AG09319 (cell line): ENCODE measurements around the gene PKN1.

ENCODE experiments used
- DNase-seq: peaks from one replicate; pipeline ENCODE4 v3.0.0-alpha.2; 2010; ENCODE audit warnings: low read depth; ENCODE audit errors: extremely low read depth
- TF ChIP-seq, protein P1 (sequence below): IDR thresholded peaks from 2 replicates; pipeline ENCODE4 v1.5.1; 2011; ENCODE audit warnings: low read depth, mild to moderate bottlenecking, inconsistent platforms, low read length, moderate library complexity

The PKN1 gene

DNA sequence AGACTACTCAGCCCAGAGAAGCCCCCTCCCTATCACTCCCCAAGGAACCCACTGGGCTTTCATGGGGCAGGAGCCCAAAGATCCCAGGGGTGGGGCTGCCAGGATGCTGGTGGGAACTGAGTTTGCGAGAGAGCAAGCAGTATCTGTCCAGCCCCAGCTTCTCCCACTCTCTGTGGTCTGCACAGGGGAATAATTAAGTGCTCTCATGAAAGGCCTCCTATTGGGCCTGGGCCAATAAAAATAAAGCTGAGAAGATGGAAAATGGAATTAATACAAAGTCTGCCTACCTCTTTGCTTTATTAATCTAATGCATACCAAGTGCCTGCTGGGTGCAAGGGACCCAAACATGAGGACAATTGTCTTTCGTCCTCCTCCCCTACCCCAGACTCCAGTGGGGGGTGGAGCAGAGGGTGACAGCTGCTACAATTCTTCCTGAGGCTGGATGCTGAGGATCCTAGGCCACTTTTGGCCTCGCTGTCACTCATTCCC is 19.4 kb upstream of the PKN1 start:
- TF ChIP-seq, protein P1, sequence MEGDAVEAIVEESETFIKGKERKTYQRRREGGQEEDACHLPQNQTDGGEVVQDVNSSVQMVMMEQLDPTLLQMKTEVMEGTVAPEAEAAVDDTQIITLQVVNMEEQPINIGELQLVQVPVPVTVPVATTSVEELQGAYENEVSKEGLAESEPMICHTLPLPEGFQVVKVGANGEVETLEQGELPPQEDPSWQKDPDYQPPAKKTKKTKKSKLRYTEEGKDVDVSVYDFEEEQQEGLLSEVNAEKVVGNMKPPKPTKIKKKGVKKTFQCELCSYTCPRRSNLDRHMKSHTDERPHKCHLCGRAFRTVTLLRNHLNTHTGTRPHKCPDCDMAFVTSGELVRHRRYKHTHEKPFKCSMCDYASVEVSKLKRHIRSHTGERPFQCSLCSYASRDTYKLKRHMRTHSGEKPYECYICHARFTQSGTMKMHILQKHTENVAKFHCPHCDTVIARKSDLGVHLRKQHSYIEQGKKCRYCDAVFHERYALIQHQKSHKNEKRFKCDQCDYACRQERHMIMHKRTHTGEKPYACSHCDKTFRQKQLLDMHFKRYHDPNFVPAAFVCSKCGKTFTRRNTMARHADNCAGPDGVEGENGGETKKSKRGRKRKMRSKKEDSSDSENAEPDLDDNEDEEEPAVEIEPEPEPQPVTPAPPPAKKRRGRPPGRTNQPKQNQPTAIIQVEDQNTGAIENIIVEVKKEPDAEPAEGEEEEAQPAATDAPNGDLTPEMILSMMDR, result no peak
- no peak for DNase-seq

DNA sequence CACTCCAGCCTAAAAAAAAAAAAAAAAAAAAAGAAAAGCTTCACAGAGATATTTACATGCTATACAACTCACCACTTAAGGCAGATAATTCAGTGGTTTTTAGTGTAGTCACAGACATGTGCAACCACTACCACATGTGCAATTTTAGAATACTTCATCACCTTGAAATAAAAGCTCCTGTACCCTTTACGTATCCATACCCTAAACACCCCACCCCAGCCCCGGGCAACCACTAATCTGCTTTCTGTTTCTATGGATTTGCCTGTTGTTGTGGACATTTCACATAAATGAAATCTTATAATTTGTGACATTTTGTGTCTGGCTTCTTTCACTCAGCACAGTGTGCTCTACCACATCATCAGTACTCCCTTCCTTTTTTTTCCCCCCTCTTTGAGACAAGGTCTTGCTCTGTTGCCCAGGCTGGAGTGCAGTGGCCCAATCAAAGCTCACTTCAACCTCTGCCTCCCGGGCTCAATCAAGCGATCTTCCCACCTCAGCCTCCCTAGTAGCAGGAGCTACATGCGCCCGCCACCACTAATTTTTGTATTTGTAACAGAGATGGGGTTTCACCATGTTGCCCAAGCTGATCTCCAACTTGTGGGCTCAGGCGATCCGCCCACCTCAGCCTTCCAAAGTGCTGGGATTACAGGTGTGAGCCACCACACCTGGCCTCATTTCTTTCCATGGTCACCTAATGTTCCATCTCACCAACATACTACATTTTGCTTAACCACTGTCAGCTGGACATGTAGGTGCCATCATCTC is 18.0 kb upstream of the PKN1 start:
- DNase-seq, result no peak
- TF ChIP-seq, protein P1, result no peak

DNA sequence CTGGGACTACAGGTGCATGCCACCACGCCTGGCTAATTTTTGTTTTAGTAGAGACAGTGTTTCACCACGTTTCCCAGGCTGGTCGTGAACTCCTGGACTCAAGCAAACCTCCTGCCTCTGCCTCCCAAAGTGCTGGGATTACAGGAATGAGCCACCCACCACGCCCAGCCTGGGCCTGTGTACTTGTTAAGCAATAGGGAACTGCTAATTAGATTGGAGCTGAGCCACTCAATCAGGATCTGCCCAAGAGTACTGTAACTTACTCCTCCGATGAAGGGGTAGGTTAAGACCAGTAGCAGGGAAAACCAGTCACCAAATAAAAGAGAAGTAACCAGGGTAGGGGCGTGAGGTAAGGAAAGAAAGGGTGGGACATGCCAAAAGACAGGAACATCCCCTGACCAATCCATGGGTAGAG is 16.3 kb upstream of the PKN1 start:
- DNase-seq, result no peak
- TF ChIP-seq, protein P1, result no peak

DNA sequence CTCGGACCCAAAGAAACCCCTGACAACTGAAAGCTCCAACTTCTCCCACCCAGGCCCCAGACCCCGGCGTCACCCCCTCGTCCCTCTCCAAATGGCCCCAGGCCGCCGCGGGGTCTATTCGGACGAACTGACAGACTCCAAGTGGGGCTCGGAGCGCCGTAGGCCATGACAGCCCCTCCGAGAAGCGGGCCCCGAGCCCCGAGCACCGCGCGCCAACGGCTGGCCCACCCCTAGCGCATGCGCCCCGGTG is 14.3 kb upstream of the PKN1 start:
- TF ChIP-seq, protein P1, result no peak
- DNase-seq, result no peak

DNA sequence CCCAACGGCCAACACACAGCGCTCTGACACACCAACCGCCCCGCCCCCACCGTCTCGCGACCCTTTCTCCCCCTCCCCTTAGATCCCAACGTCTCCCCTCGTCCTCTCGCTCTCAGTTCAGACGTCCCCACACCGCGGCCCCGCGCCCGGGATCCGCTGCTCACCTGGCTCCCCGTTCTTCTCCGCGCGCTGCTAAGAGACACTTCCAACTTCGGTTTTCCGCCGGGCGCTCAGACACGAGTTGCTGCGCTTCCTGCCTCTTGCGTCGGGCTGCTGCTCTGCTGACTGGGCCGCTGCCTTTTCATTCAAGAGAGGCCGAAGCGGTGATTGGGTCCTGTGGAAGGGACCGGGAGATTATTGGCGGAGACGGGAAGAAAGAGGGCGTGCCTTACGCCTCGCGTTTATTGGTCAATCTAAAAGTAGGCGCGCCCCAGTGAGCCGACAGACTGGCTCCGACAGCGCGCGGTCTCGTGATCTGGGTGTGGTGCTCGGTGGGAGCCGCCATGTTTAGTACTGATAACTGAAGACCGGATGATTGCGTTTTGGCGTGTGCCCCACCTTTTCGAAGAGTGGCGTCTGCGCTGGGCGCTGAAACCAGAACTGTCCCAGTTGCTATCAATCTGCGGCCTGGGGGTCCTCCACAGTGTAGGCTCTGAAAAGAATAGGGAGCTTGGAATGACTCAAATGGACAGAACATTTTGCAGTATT is 13.8 kb upstream of the PKN1 start, which contains the start of gene DDX39A:
TSS of gene DDX39A (minus strand) at position 236 of the 708 bp plus-strand sequence. CDS start 6,121 bp downstream, outside the sequence.
- peak; percentile 98 for DNase-seq
- TF ChIP-seq, protein P1, result no peak

DNA sequence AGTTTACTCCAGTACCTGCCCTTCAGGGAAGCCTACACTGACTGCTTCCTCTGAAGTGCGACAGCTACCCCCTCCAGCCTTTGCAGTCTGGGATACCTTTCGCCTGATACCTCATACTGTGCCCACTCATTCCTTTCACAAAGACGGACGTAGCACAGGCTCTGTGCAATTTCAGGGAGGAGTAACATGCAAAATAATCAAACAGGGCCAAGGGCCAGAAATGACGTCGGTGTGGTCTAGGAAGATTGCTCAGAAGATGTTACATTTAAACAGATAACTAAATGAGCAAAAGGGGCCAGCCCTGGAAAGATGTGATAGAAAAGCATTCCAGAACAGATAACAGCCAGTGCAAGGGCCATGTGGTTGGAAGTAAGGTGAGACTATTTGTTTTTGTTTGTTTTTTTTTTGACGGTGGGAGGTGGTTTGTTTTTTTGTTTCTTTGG is 7.4 kb upstream of the PKN1 start:
- DNase-seq, result no peak
- TF ChIP-seq, protein P1, result no peak

DNA sequence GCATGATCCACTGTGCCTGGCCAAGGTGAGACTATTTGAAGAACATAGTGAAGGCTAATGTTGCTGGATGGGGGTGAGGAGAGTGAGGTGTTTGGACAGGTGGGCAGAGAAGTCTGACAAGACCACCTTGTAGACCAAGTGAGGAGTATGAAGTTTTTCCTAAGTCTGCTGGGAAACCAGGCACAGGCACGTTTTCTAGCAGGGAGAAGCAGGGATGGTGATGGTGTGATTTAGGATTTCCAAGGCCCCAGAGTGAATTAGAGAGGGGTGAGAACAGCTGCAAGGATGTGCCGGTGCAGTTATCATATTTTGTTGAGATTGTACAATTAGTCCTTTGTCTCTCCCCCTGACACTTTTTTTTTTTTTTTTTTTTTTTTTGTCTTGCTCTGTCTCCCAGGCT is 5.6 kb upstream of the PKN1 start:
- no peak for DNase-seq
- TF ChIP-seq, protein P1, result no peak
